GM23248 (cell line): ENCODE results near the gene HECTD1.

Experiments used
- EZH2 ChIP-seq: fragments of 200-600 bp; sonication (generic); IDR thresholded peaks from 2 replicates; pipeline ENCODE4 v1.6.1; 2018; ENCODE audit warnings: antibody characterized with exemption, mild to moderate bottlenecking; ENCODE audit not compliant: insufficient read depth, poor library complexity, severe bottlenecking
- EZH2phosphoT487 ChIP-seq: fragments of 200-600 bp; sonication (generic); IDR thresholded peaks from 2 replicates; pipeline ENCODE4 v1.6.1; 2018; ENCODE audit warnings: antibody characterized with exemption, moderate library complexity, mild to moderate bottlenecking, low read depth; ENCODE audit not compliant: insufficient read depth

DNA sequence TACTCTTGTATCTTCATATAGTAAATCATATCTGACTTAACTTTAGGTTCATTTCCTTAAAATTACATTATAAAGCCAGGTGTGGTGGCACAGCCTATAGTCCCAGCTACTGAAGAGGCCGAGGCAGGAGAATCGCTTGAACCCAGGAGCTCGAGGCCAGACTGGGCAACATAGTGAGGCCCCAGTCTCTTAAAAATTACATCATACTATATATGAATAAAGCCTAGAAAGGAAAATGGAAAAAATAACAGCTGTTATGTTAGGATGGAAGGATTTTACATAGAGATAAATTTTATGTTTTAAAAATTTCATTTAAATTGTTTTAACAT, 4.2 kb downstream of the HECTD1 start:
- TF ChIP-seq EZH2 = no peak
- no peak for TF ChIP-seq EZH2phosphoT487
